T-helper 9 cell (primary cell): ENCODE results near the gene TPD52L1.

Source experiments
- DNase-seq: peaks from one replicate; pipeline ENCODE4 v3.0.0-alpha.2; 2020

TPD52L1 gene

GRCh38 chr6:125212377-125212776 is 58.8 kb downstream of the TPD52L1 start:
- DNase-seq, result no peak

GRCh38 chr6:125213939-125214338 is 60.4 kb downstream of the TPD52L1 start:
- DNase-seq, result no peak

GRCh38 chr6:125215252-125215819 is 61.8 kb downstream of the TPD52L1 start:
- DNase-seq, result no peak

GRCh38 chr6:125216015-125216414 is 62.4 kb downstream of the TPD52L1 start:
- no peak for DNase-seq

DNA sequence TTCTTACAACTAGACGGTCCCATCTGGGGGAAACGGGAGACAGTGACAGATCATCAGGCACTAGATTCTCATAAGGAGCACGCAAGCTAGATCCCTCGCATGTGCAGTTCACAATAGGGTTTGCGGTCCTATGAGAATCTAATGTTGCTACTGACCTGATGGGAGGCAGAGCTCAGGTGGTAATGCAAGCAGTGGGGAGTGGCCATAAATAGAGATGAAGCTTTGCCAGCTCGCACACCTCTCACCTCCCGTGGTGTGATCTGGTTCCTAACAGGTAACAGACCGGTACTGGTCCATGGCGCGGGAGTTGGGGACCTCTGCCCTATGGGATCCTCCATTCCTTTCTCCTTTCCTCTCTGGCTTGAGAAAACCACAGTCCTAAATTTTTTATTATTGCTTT is 63.8 kb downstream of the TPD52L1 start:
- no peak for DNase-seq

GRCh38 chr6:125217992-125218391 is 64.4 kb downstream of the TPD52L1 start:
- DNase-seq, result no peak

DNA sequence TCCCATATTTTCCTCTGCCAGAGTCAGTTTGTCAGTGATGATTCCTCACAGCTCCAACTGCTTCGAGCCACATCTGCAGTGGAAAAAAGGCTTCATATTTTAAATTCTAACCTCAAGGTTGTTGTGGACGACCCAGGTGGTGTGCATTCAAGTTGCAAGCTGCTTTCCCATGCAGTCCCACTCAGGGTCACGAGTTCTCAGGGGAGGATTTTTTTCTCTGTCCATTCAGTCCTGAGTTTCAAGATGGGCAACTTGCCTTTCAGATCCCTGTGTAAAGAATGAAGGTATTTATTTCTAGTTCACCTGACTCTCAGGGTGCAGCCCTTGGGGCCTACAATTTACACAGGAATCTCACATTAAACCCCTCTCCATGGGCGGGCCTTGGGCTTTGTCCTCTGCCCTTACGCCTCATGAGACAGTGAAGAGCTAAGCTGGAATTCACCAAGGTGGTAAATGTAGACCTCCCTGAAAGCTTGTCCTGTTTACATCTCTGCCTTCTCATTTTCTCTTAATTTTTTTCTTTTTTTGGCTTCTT is 65.9 kb downstream of the TPD52L1 start:
- no peak for DNase-seq

GRCh38 chr6:125220712-125221111 is 67.1 kb downstream of the TPD52L1 start:
- DNase-seq, result no peak

DNA sequence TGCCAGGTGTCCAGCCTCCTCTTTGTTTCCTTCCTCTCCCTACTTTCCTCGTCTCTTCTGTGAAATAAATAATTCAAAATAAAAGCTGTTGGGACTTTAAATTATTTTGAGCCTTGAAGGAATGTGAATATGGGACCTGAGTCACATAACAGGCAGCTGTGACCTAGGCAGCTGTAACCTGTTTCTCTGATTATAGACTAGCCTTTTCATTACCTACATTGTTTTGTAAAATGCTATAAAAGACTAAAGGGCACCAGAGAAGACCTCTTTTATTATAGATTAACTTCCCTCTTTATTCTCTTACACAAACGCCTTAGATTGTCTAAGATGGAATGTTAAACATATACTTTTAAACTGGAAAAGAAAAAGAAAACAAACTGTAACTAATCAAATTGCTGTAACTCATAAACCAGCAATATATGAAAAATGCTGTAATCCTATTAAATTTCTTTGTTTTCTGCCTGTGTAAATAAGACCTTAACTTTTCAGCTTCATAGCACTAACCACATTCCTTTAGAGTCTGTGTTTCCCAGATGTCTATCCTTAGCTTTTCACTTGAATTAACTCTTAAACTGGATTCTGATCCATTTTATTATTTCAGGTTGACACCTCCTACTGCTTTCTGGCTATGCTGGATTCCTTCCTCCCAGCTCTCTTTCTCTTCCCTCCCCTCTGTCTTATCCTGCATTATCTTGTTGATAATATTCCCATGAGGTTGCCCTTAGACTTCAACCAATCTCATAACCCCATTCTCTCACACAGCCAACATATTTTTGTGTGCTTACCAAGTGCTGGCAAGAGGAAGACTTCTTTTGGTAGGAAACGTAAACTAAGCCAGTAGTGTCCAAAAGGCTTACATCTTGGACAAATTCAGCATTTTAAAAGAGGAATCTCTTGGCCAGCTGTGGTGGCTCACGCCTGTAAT is 69.2 kb downstream of the TPD52L1 start:
- DNase-seq, result no peak

GRCh38 chr6:125224231-125224861 is 70.8 kb downstream of the TPD52L1 start:
- DNase-seq, result no peak

DNA sequence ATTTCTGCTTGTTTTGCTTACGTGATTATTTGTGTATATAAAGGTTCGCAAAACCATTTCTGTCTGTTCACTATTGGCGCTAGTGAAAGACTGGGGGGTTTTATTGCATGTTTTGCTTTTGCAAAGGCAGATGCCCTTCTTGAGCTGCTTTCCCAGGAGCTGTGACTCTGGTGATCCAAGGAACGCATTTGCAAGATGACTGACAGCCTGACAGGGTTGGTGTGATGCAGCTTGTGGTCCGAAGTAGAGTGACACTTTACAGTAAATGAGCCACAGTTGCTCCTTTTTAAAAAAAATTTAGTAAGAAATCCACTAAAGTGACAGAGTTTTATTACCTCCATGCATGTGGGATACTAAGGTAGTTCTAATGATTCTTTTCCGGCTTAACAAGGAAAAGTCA is 73.7 kb downstream of the TPD52L1 start:
- no peak for DNase-seq

GRCh38 chr6:125228981-125229479 is 75.5 kb downstream of the TPD52L1 start:
- DNase-seq, result no peak

- no peak for DNase-seq
Observed at GRCh38 chr6:125230674-125231073, 77.1 kb downstream of the TPD52L1 start.

DNA sequence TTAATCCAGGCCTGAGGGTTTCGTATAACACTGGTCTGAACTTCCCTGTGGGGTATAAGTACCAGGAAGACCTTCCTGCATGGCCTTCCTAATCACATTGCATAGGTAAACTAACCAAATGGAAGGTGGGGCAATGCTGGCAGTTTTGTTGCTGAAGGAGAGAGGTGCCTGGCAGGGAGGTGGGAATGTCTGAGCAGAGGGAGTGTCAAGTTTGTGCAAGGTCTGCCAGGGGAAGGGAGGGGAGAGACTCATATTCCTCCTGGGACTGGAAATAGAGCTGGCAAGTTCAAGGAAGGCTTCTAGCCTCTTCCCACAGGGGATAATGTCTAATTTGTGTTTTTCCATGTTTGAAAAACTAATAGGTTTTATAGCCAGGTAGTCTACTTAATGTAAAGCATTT is 77.6 kb downstream of the TPD52L1 start:
- no peak for DNase-seq

GRCh38 chr6:125231574-125232343 is 78.2 kb downstream of the TPD52L1 start:
- no peak for DNase-seq

GRCh38 chr6:125232466-125232865 is 78.9 kb downstream of the TPD52L1 start:
- DNase-seq, result no peak

- no peak for DNase-seq
Observed at GRCh38 chr6:125233202-125233601, 79.6 kb downstream of the TPD52L1 start.

GRCh38 chr6:125236536-125237327 is 83.2 kb downstream of the TPD52L1 start:
- no peak for DNase-seq

- DNase-seq, result no peak
Observed at GRCh38 chr6:125237764-125238163, 84.2 kb downstream of the TPD52L1 start.

DNA sequence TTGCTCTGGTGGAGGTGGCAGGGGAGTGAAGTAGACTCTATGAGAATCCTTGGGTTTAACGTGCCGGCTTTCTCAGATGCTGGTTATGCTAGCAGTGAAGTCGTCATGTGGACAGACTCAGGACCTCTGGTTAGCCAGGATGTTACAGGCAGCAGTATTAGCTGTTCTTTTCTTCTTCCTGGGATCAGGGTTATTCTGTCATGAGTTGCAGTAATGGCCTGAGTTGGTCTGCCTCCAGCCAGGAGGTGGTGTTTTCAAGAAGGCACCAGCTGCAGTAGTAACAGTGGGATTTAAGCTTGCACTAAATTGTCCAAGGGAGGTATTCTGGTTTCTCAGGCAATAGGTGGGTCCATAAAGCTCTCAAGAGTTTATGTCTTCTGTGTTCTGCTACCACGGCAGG is 91.5 kb downstream of the TPD52L1 start:
- DNase-seq, result no peak

- no peak for DNase-seq
Observed at GRCh38 chr6:125245523-125246264, 92.1 kb downstream of the TPD52L1 start.
